Fibroblast of lung (primary cell): ENCODE data around the gene KEL.

ENCODE experiments used
- EZH2 ChIP-seq: IDR thresholded peaks from 2 replicates; pipeline ENCODE4 v1.5.1; 2012; ENCODE audit warnings: low read length, control low read depth, mild to moderate bottlenecking; ENCODE audit errors: missing control alignments
- TF ChIP-seq, protein P1 (sequence below), 2 donors: IDR thresholded peaks in 1 of 2; conservative IDR thresholded peaks in 1 of 2; 1 replicate in 1 of 2; 2 replicates in 1 of 2; pipeline ENCODE4 v1.5.1; 2011 to 2012; ENCODE audit warnings: low read length in 2 of 2, control low read depth in 1 of 2, inconsistent platforms in 1 of 2, low read depth in 1 of 2, mild to moderate bottlenecking in 1 of 2

- TF ChIP-seq, protein P1, sequence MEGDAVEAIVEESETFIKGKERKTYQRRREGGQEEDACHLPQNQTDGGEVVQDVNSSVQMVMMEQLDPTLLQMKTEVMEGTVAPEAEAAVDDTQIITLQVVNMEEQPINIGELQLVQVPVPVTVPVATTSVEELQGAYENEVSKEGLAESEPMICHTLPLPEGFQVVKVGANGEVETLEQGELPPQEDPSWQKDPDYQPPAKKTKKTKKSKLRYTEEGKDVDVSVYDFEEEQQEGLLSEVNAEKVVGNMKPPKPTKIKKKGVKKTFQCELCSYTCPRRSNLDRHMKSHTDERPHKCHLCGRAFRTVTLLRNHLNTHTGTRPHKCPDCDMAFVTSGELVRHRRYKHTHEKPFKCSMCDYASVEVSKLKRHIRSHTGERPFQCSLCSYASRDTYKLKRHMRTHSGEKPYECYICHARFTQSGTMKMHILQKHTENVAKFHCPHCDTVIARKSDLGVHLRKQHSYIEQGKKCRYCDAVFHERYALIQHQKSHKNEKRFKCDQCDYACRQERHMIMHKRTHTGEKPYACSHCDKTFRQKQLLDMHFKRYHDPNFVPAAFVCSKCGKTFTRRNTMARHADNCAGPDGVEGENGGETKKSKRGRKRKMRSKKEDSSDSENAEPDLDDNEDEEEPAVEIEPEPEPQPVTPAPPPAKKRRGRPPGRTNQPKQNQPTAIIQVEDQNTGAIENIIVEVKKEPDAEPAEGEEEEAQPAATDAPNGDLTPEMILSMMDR (conservative IDR thresholded peaks at IDR 0.05 in 1 of 2, IDR thresholded peaks at IDR 0.05 in 1 of 2; ENCODE audit: low read depth in 1 of 2, low read length in 2 of 2): no peak
- no peak for TF ChIP-seq EZH2
Observed at GRCh38 chr7:142925413-142925812, 36.8 kb downstream of the KEL start.
